Colonic mucosa (tissue), 4 donors: Measurements from ENCODE around the gene SRSF7. TPM values are rescaled to one million over a fixed set of nuclear protein-coding genes. Genes with fewer than 3 reads are reported as not detected.
"Not testable (repeated sequence)": the region's sequence is repeated elsewhere in the genome, so short reads cannot be mapped to it uniquely, and the experiment has no call there.

Source experiments
- DNase-seq: peaks from one replicate; pipeline ENCODE4 v3.0.0-alpha.2; 2020
- H3K27ac ChIP-seq: fragments of 200-600 bp; one replicate; pipeline ENCODE4 v1.8.0; 2021
- H3K27me3 ChIP-seq: fragments of 200-600 bp; one replicate; pipeline ENCODE4 v1.8.0; 2021
- H3K36me3 ChIP-seq: fragments of 200-600 bp; one replicate; pipeline ENCODE4 v1.8.0; 2021
- H3K4me1 ChIP-seq: fragments of 200-600 bp; one replicate; pipeline ENCODE4 v1.8.0; 2021; ENCODE audit warnings: mild to moderate bottlenecking
- H3K4me3 ChIP-seq: fragments of 200-600 bp; one replicate; pipeline ENCODE4 v1.8.0; 2021
- H3K9ac ChIP-seq, 2 donors: one replicate each; pipeline ENCODE4 v1.7.0; 2013; ENCODE audit warnings: control low read depth in 2 of 2, low read depth in 2 of 2, low read length in 2 of 2
- H3K9me3 ChIP-seq: fragments of 200-600 bp; one replicate; pipeline ENCODE4 v1.8.0; 2021
- intact Hi-C: fragments of 100-400 bp; cut with DNase I; formaldehyde crosslinking; loops from one replicate; pipeline ENCODE4 v1.14.1; 2022
- total RNA-seq, 2 donors: library from RNA; stranded (reverse); fragmentation: NEBNext Ultra II Directional in 1 of 2; extraction: Animal tissue kit (Norgen Biotek cat#: 25700) in 1 of 2; gene quantifications; one replicate each; pipeline ENCODE4 v1.2.1, GENCODE V29; 2021
- TF ChIP-seq, protein P1 (sequence below): fragments of 200-600 bp; IDR thresholded peaks from one replicate; pipeline ENCODE4 v1.8.0; 2022; ENCODE audit warnings: antibody characterized with exemption, mild to moderate bottlenecking
- donor health status: healthy.
- donor health status: DM: no; HTN: no; CAD: no.
- donor health status: DM: no; HTN: no; CAD: no.

The SRSF7 gene
- total RNA-seq, 2 donors from 2014 or later = 119 to 157 TPM

GRCh38 chr2:38792751-38793150 lies 41.6 kb upstream of the SRSF7 start:
- Histone ChIP-seq H3K9ac (no peak overlapping the region), H3K27me3 (no peaks in the 10 kb centered on the region), H3K4me3 (no peak overlapping the region), H3K4me1 (no peaks in the 10 kb centered on the region), H3K27ac (no peak overlapping the region), H3K9me3 (no peaks in the 10 kb centered on the region), H3K36me3 (no peaks in the 10 kb centered on the region)
- TF ChIP-seq, protein P1, sequence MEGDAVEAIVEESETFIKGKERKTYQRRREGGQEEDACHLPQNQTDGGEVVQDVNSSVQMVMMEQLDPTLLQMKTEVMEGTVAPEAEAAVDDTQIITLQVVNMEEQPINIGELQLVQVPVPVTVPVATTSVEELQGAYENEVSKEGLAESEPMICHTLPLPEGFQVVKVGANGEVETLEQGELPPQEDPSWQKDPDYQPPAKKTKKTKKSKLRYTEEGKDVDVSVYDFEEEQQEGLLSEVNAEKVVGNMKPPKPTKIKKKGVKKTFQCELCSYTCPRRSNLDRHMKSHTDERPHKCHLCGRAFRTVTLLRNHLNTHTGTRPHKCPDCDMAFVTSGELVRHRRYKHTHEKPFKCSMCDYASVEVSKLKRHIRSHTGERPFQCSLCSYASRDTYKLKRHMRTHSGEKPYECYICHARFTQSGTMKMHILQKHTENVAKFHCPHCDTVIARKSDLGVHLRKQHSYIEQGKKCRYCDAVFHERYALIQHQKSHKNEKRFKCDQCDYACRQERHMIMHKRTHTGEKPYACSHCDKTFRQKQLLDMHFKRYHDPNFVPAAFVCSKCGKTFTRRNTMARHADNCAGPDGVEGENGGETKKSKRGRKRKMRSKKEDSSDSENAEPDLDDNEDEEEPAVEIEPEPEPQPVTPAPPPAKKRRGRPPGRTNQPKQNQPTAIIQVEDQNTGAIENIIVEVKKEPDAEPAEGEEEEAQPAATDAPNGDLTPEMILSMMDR = no peak
- intact Hi-C loops = no loop called here
- no peak for DNase-seq

- H3K4me3 ChIP-seq, DNase-seq, H3K9me3 ChIP-seq, H3K27me3 ChIP-seq, intact Hi-C loops, H3K27ac ChIP-seq, H3K36me3 ChIP-seq, H3K9ac ChIP-seq, H3K4me1 ChIP-seq: not testable (repeated sequence)
Measured at GRCh38 chr2:38792321-38792720, 41.2 kb upstream of the SRSF7 start.

GRCh38 chr2:38791744-38792143 lies 40.6 kb upstream of the SRSF7 start:
- no peak for DNase-seq
- Histone ChIP-seq H3K27ac (no peak overlapping the region), H3K4me3 (no peak overlapping the region), H3K27me3 (no peaks in the 10 kb centered on the region), H3K9me3 (no peaks in the 10 kb centered on the region), H3K36me3 (no peaks in the 10 kb centered on the region), H3K9ac (no peak overlapping the region), H3K4me1 (no peaks in the 10 kb centered on the region)
- intact Hi-C loops = no loop called here
- TF ChIP-seq, protein P1 = no peak

DNA sequence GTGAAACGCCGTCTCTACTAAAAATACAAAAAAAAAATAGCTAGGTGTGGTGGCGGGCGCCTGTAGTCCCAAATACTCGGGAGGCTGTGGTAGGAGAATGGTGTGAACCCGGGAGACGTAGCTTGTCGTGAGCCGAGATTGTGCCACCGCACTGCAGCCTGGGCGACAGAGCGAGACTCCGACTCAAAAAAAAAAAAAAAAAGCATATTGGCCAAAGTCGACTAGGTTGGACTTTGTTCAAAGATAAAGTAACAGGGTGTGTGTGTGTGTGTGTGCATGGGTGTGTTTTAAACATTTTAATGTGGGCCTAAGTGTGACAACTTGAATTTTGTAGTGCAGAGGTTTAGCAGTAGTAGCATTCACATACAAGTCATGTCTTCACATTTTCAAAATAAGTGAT lies 38.5 kb upstream of the SRSF7 start:
- H3K36me3 ChIP-seq = no peaks in the 10 kb centered on the region
- H3K4me1 ChIP-seq = no peaks in the 10 kb centered on the region
- H3K27ac ChIP-seq = peak overlapping the region; percentile 52
- peak; percentile 34 for DNase-seq
- H3K27me3 ChIP-seq = no peaks in the 10 kb centered on the region
- TF ChIP-seq, protein P1 = no peak
- no peak overlapping the region for H3K9ac ChIP-seq
- intact Hi-C loops = no loop called here
- H3K4me3 ChIP-seq = no peak overlapping the region
- no peaks in the 10 kb centered on the region for H3K9me3 ChIP-seq

- Histone ChIP-seq H3K9me3 (no peaks in the 10 kb centered on the region), H3K9ac (no peak overlapping the region), H3K27me3 (no peaks in the 10 kb centered on the region), H3K4me3 (no peak overlapping the region), H3K36me3 (no peaks in the 10 kb centered on the region), H3K27ac (no peak overlapping the region), H3K4me1 (no peaks in the 10 kb centered on the region)
- TF ChIP-seq, protein P1 = no peak
- DNase-seq = no peak
- intact Hi-C loops = no loop called here
Measured at GRCh38 chr2:38788306-38788705, 37.1 kb upstream of the SRSF7 start.

DNA sequence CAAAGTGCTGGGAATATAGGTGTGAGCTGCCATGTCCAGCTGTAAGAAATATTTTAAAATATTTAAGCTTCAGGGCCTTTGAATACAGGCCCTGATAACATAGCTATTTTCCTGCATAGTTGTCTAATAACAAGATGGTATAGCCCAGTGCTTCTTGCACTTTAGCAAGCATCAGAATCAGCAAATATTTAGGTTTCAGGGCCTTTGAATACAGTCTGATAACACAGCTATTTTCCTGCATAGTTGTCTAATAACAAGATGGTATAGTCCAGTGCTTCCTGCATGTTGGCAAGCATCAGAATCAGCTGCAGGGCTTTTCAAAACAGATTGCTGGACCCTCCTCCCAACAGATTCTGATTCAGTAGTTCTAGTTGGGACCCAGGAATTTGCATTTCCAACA lies 32.4 kb upstream of the SRSF7 start:
- Histone ChIP-seq H3K27me3 (no peaks in the 10 kb centered on the region), H3K4me3 (no peak overlapping the region), H3K9me3 (no peaks in the 10 kb centered on the region), H3K36me3 (no peaks in the 10 kb centered on the region), H3K27ac (no peak overlapping the region), H3K4me1 (no peaks in the 10 kb centered on the region), H3K9ac (no peak overlapping the region)
- no peak for DNase-seq
- intact Hi-C loops = no loop called here
- TF ChIP-seq, protein P1 = no peak
